Amniotic epithelial cell (primary cell): ENCODE results near the gene CEP135.
"Not testable (repeated sequence)": the region's sequence is repeated elsewhere in the genome, so short reads cannot be mapped to it uniquely, and the experiment has no call there.

Experiments used
- DNase-seq: peaks from one replicate; pipeline ENCODE4 v3.0.0-alpha.2; 2010; ENCODE audit warnings: low read depth

The CEP135 gene

GRCh38 chr4:56028165-56028564, 79.4 kb downstream of the CEP135 start:
- DNase-seq: no peak

GRCh38 chr4:56038487-56039162, 89.9 kb downstream of the CEP135 start:
- no peak for DNase-seq

GRCh38 chr4:56040842-56041241, 92.1 kb downstream of the CEP135 start:
- no peak for DNase-seq

DNA sequence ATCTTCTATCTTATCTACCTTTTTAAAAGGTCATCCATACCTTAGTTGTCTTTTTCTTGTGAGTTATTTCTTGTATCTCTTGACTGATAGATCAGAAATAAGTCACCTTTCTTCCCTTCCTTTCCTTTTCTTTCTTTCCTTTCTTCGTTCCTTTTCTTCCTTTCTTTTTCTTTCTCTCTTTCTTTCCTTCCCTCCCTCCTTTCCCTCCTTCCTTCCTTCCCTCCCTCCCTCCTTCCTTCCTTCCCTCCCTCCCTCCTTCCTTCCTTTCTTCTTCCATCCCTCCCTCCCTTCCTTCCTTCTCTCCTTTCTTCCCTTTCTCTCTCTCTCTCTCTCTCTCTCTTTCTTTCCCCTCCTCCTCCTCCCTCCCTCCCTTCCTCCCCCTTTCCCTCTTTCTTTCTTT, 93.5 kb downstream of the CEP135 start:
- DNase-seq: no peak

- DNase-seq: no peak
Observed at GRCh38 chr4:56048383-56048701, 99.6 kb downstream of the CEP135 start.

GRCh38 chr4:56048702-56049431, 100.1 kb downstream of the CEP135 start:
- DNase-seq: peak; percentile 37

DNA sequence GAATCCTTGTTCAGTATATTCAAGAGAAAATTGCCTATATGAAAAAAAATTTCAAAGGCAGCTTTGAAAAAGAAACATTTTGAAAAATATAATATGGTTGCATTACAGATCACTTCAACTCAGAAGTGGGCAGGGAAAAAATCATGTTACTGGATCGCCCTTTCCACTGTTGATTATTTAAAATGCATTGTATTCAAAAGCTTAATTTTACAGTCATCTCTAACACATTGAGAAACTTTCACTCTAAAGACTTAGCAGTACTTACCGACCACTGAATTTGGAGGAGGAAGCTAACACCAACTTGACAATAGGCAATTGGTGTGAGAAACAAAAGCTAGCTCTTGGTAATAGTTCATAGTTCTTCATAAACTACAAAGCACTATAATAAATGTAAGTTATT, 101.9 kb downstream of the CEP135 start:
- DNase-seq: no peak

- DNase-seq: no peak
Observed at GRCh38 chr4:56051029-56051709, 102.4 kb downstream of the CEP135 start.

DNA sequence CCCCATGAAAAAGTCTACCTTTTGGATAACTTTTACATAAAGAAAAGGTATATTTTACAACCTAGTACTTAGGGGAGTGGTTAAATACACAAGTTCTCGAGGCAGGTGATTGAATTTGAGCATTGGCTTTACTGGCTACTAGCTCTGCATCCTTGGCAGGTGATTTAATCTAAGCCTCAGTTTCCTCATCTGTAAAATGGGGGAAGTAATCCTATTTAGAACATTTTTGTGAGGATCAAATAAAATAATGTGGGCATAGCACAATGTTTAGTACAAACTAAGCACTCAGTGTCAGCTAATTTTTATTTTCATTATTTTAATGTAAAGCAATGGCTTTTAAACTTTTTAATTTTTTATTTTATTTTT, 102.9 kb downstream of the CEP135 start:
- no peak for DNase-seq

- no peak for DNase-seq
Observed at GRCh38 chr4:56052481-56052880, 103.7 kb downstream of the CEP135 start.

DNA sequence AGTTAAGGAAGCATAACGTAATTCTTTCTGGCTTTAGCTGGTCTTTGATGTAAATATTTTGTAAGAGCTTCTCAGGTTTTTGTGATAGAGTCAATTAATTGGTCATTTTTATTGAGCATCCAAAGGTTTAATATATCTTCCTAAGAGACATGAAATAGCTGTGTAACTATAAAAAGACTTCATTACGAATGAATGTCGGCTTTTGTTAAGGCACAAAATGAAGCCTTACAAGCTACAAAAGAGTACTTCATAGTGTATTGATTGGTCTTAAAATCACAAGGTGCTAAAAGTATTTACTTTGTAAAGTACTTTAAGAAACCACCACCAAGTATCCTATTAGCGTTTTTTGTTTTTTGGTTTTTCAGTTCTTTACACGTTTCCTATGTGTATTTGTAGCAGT, 104.2 kb downstream of the CEP135 start:
- DNase-seq: no peak

DNA sequence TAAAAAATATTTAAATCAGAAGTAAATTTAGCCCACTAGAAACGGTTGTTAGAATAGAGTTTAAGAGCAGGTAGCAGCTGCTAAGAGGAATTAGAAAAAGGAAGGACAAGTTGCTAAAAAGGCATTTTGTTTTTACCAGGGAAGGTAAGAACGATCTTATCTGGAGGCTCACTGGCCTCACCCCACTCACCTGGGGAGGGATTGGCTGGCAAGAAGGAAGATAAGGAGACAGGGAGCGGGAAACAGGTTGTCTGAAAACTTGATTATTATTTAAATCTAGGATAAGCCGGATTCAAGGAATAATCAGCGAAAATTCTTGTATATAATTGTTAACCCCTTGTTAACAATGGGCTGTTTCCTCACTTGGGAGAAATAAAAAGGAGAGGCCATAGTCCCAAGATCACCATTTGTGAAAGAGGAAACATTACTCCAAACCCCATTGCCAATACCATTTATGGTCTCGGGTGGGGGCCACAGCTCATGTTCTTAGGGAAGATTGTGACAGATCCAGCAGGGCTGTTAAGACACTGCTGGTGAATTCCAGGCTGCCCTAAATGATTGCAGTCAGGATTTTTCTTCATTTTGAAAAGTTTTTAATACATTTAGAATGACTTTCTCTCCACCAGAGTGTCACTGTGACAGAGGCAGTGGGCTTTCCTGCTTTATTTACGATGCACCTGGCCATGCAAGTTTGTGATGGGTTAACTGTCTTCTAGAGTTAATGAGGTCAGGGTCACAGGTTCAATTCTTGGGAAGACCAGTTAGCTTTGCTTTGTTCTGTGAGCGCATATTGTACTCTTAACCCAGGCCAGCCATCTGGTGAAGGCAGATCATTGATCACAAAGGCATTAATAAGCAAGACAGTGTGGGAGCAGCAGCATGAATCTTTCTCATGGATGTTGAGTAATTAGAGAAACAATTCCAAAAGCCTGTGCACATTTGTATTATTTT, 106.6 kb downstream of the CEP135 start:
- no peak for DNase-seq

DNA sequence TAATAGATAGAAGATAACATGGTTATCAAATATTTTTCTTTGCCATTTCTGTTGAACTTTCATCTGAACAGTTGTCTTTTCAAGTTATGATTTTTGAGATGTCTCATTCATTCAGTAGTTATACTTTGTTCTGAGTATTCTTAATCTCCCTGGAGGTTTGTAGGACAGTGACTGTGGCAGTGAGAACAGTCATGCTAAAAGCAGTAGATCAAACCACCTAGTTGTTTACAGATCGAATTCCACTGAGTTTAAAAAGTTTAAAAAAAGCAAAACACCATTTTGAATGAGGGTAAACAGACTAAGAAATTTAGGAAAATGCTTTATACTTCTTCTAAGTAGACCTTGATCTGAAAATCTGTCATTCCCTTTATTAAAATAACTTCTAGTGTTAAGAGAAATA, 107.2 kb downstream of the CEP135 start:
- DNase-seq: no peak

GRCh38 chr4:56058555-56058954, 109.8 kb downstream of the CEP135 start:
- no peak for DNase-seq

GRCh38 chr4:56060036-56060435, 111.3 kb downstream of the CEP135 start:
- no peak for DNase-seq

DNA sequence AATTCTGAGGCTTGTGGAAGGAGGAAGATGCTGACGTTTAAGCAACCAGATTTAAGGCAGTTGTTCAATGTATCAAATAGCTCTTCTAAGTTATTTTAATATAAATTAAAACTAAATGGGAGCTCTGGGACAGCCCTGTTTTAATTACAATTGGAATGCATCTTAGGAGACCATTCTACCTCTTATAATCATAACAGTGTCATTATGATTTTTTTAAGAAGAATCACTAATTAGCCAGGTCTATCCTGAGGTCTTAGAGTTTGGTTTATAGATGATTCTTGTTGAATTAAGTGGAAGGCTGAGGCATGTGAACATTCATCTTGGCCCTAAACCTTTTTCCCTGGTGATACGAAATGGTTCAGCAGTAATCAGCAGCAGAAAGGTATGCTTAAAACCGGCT, 113.4 kb downstream of the CEP135 start:
- DNase-seq: no peak

DNA sequence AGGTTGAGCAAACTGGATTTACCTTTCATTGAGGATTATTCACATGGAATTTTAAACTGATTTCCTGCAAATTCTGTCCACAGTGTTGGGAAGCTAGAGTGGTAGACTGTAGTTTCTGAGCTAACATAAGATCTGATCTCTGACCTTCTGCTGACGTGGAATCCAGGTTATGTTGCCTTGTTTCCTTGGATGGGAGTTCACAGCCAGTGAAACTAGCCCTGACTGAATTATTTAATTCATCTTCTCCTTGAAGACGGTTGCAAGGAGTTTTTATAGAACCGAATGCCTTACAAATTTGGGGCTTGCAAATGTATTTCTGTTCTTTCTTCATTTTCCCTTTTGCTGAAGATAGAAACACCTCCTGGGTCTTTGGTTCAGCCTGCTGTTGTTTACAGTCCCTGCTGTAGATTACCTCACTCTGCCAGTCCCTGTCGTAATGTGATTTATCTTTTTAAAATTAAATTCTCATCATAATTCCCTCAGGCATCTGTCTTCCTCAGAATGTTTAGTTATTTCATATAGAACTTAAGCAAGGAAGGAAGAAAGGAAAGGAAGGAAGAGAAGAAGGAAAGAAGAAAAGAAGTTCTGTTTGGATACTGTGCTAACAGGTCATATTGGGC, 113.9 kb downstream of the CEP135 start:
- peak; percentile 8 for DNase-seq

GRCh38 chr4:56066493-56066892, 117.7 kb downstream of the CEP135 start:
- no peak for DNase-seq

GRCh38 chr4:56067826-56068225, 119.1 kb downstream of the CEP135 start:
- no peak for DNase-seq

DNA sequence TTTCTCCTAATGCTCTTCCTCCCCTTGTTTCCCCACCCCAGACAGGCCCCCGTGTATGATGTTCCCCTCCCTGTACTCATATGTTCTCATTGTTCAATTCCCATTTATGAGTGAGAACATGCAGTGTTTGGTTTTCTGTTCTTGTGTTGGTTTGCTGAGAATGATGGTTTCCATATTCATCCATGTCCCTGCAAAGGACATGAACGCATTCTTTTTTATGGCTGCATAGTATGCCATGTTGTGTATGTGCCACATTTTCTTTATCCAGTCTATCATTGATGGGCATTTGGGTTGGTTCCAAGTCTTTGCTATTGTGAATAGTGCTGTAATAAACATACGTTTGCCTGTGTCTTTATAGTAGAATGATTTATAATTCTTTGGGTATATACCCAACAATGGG, 124.0 kb downstream of the CEP135 start:
- not testable (repeated sequence) for DNase-seq

GRCh38 chr4:56077676-56078075, 128.9 kb downstream of the CEP135 start:
- DNase-seq: peak; percentile 12

- DNase-seq: no peak
Observed at GRCh38 chr4:56078866-56079265, 130.1 kb downstream of the CEP135 start.
